ENCODE results near the gene CNTNAP5. TPM values are rescaled to one million over a fixed set of nuclear protein-coding genes. Genes with fewer than 3 reads are reported as not detected.

CNTNAP5 gene
- total RNA-seq, 3 donors from 2014 or later (not counting 1 experiment from before 2014, with no cell fraction given): not detected

DNA sequence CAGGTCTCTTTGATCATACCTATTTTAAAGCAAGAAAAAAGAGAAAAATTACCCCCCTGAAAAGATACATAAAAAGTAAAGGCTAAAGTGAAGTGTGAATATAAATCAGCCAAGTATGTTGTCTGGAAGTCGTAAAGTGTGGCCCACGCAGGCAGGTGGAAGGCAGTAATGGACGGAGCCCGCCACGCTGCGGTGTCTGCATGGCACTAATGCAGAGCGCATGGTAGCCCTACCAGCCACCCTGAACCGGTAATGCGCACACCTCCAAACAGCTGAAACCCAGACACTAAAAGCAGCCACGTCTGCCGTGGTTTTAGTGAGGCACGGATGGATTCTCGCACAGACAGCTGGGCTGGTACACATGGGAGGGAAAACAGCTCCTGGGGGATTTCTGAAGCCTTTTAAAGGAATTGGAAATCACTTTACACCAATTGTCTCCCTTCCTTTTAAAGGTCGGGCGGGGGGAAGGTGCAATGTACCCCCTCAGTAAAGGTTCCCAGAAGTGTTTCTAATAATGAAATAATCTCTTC lies 615.2 kb downstream of the CNTNAP5 start:
- H3K27me3 ChIP-seq (ENCODE audit: control insufficient read depth, insufficient read depth, low read length): no peaks in the 10 kb centered on the region
- 96% methylated on average over 15 of the region's 15 CpGs for WGBS (ENCODE audit: insufficient coverage)
- DNase-seq (no peak), ATAC-seq (no peak)
- Mint-ChIP-seq H3K27me3 (ENCODE audit: low read depth in 2 of 2) (no peaks in the 10 kb centered on the region), H3K9me3 (peaks cover 5 to 8% of the 10 kb centered on the region in 2 donors), H3K4me3 (no peak overlapping the region), H3K4me1 (no peaks in the 10 kb centered on the region), H3K36me3 (no peaks in the 10 kb centered on the region), H3K27ac (no peak overlapping the region)
- intact Hi-C loops (cut with micrococcal nuclease): no loop called here
- H3K9me3 ChIP-seq (ENCODE audit: control insufficient read depth, insufficient read depth, low read length): no peaks in the 10 kb centered on the region
- no peaks in the 10 kb centered on the region for H3K4me1 ChIP-seq (ENCODE audit: control insufficient read depth, insufficient read depth, low read length)
- H3K4me3 ChIP-seq (ENCODE audit: low read length): no peak overlapping the region
- H3K36me3 ChIP-seq (ENCODE audit: control insufficient read depth, insufficient read depth, low read length): no peaks in the 10 kb centered on the region
- TF ChIP-seq CTCF (IDR thresholded peaks at IDR 0.05): no peak
- no peak overlapping the region for H3K27ac ChIP-seq (ENCODE audit: low read length)

DNA sequence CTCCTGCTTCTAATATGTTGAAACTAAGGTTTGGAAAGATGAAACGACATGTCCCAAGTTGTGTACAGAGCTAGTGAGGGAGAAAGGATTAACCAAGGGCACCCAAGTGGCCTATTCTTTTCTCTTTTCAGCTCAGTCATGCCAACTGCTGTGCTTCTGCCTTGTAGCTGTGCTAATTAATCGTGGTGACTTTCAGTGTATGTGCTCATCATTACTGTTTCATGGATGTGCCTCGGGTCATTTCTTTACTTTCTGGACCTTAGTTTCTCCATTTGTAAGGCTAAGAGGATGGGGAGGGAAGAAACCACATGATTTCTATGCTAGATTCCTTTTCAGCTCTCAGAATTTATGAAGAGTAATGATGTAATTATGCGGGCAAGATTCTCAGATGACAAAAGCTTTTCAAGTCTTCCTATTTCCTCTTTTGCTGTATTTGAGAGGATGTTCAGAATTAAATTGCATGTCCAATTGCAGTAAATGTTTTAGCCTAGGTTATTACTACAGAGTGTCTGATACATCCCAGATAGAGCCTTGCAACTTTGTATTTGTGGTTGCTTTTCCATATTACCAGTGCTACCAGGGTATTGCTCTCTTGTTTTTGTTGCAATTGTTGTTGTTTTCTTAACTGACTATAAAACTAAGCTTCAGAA lies 621.2 kb downstream of the CNTNAP5 start:
- WGBS (ENCODE audit: insufficient coverage): 63% methylated on average over 4 of the region's 4 CpGs

GRCh38 chr2:124647245-124647644 lies 622.2 kb downstream of the CNTNAP5 start:
- Histone ChIP-seq H3K4me3 (ENCODE audit: low read length) (no peak overlapping the region), H3K4me1 (ENCODE audit: control insufficient read depth, insufficient read depth, low read length) (no peaks in the 10 kb centered on the region), H3K36me3 (ENCODE audit: control insufficient read depth, insufficient read depth, low read length) (no peaks in the 10 kb centered on the region), H3K9me3 (ENCODE audit: control insufficient read depth, insufficient read depth, low read length) (no peaks in the 10 kb centered on the region), H3K27ac (ENCODE audit: low read length) (no peak overlapping the region), H3K27me3 (ENCODE audit: control insufficient read depth, insufficient read depth, low read length) (no peaks in the 10 kb centered on the region)
- Mint-ChIP-seq H3K9me3 (peaks cover 15 to 23% of the 10 kb centered on the region in 2 donors), H3K4me1 (no peaks in the 10 kb centered on the region), H3K4me3 (no peak overlapping the region), H3K27ac (no peak overlapping the region), H3K27me3 (ENCODE audit: low read depth in 2 of 2) (no peaks in the 10 kb centered on the region), H3K36me3 (no peaks in the 10 kb centered on the region)
- TF ChIP-seq CTCF (IDR thresholded peaks at IDR 0.05): no peak
- WGBS (ENCODE audit: insufficient coverage): 100% methylated on average over 3 of the region's 3 CpGs
- intact Hi-C loops (cut with micrococcal nuclease): no loop called here
- DNase-seq (no peak), ATAC-seq (no peak)

More for the DNA sequence above, 621.2 kb downstream of the CNTNAP5 start:
- DNase-seq (no peak), ATAC-seq (no peak)
- peaks cover 13 to 21% of the 10 kb centered on the region in 2 donors for H3K9me3 Mint-ChIP-seq
- H3K4me1 Mint-ChIP-seq: no peaks in the 10 kb centered on the region
- Histone ChIP-seq H3K36me3 (ENCODE audit: control insufficient read depth, insufficient read depth, low read length) (no peaks in the 10 kb centered on the region), H3K27ac (ENCODE audit: low read length) (no peak overlapping the region), H3K4me1 (ENCODE audit: control insufficient read depth, insufficient read depth, low read length) (no peaks in the 10 kb centered on the region), H3K9me3 (ENCODE audit: control insufficient read depth, insufficient read depth, low read length) (no peaks in the 10 kb centered on the region), H3K27me3 (ENCODE audit: control insufficient read depth, insufficient read depth, low read length) (no peaks in the 10 kb centered on the region), H3K4me3 (ENCODE audit: low read length) (no peak overlapping the region)
- H3K27ac Mint-ChIP-seq: no peak overlapping the region
- no peak overlapping the region for H3K4me3 Mint-ChIP-seq
- H3K27me3 Mint-ChIP-seq (ENCODE audit: low read depth in 2 of 2): no peaks in the 10 kb centered on the region
- H3K36me3 Mint-ChIP-seq: no peaks in the 10 kb centered on the region
- TF ChIP-seq CTCF (IDR thresholded peaks at IDR 0.05): no peak
- intact Hi-C loops (cut with micrococcal nuclease): no loop called here

- ATAC-seq: no peak
These were observed 622.6 kb downstream of the CNTNAP5 start for GRCh38 chr2:124647663-124648062.

More at GRCh38 chr2:124647663-124648062, 622.6 kb downstream of the CNTNAP5 start:
- Mint-ChIP-seq H3K36me3 (no peaks in the 10 kb centered on the region), H3K27me3 (ENCODE audit: low read depth in 2 of 2) (no peaks in the 10 kb centered on the region), H3K4me3 (no peak overlapping the region), H3K9me3 (peaks cover 15 to 23% of the 10 kb centered on the region in 2 donors), H3K27ac (no peak overlapping the region), H3K4me1 (no peaks in the 10 kb centered on the region)
- no peak for DNase-seq
- H3K4me3 ChIP-seq (ENCODE audit: low read length): no peak overlapping the region
- intact Hi-C loops (cut with micrococcal nuclease): no loop called here
- H3K4me1 ChIP-seq (ENCODE audit: control insufficient read depth, insufficient read depth, low read length): no peaks in the 10 kb centered on the region
- no peaks in the 10 kb centered on the region for H3K36me3 ChIP-seq (ENCODE audit: control insufficient read depth, insufficient read depth, low read length)
- H3K27ac ChIP-seq (ENCODE audit: low read length): no peak overlapping the region
- no peaks in the 10 kb centered on the region for H3K9me3 ChIP-seq (ENCODE audit: control insufficient read depth, insufficient read depth, low read length)
- H3K27me3 ChIP-seq (ENCODE audit: control insufficient read depth, insufficient read depth, low read length): no peaks in the 10 kb centered on the region
- TF ChIP-seq CTCF (IDR thresholded peaks at IDR 0.05): no peak
- WGBS (ENCODE audit: insufficient coverage): 89% methylated on average over 12 of the region's 12 CpGs

All from natural killer cell (primary cell).